Measurements from ENCODE around the gene SLBP. TPM values are rescaled to one million over a fixed set of nuclear protein-coding genes. Genes with fewer than 3 reads are reported as not detected.
"Not testable (repeated sequence)": the region's sequence is repeated elsewhere in the genome, so short reads cannot be mapped to it uniquely, and the experiment has no call there.

SLBP gene
- polyA plus RNA-seq, 1 donor: 90.2 TPM

GRCh38 chr4:1713003-1713851, 1.1 kb upstream of the SLBP start:
- no peak for DNase-seq

GRCh38 chr4:1711571-1712215, 426 bp downstream of the SLBP start:
- peak; percentile 25 for DNase-seq

- no peak for DNase-seq
These were observed 1.0 kb downstream of the SLBP start for GRCh38 chr4:1711055-1711570.

- no peak for DNase-seq
These were observed 3.5 kb downstream of the SLBP start for GRCh38 chr4:1708581-1708980.

GRCh38 chr4:1706358-1706757, 5.8 kb downstream of the SLBP start:
- no peak for DNase-seq

- DNase-seq: no peak
These were observed 6.4 kb downstream of the SLBP start for GRCh38 chr4:1705732-1706131.

GRCh38 chr4:1703867-1704266, 8.3 kb downstream of the SLBP start:
- no peak for DNase-seq

- not testable (repeated sequence) for DNase-seq
These were observed 10.4 kb downstream of the SLBP start for GRCh38 chr4:1701671-1702070.

GRCh38 chr4:1695913-1696312, 16.2 kb downstream of the SLBP start:
- DNase-seq: no peak

GRCh38 chr4:1693131-1693896, 18.8 kb downstream of the SLBP start:
- peak; percentile 72 for DNase-seq

GRCh38 chr4:1691737-1692373, 20.3 kb downstream of the SLBP start:
- DNase-seq: no peak

- DNase-seq: no peak
These were observed 21.4 kb downstream of the SLBP start for GRCh38 chr4:1690698-1691097.

- DNase-seq: no peak
These were observed 25.6 kb downstream of the SLBP start for GRCh38 chr4:1686440-1687036.

GRCh38 chr4:1685235-1686150, 26.6 kb downstream of the SLBP start:
- DNase-seq: no peak

- DNase-seq: no peak
These were observed 27.4 kb downstream of the SLBP start for GRCh38 chr4:1684506-1685234.

GRCh38 chr4:1683736-1684505, 28.2 kb downstream of the SLBP start, which contains the start of gene FAM53A:
Gene FAM53A, minus strand, starts transcription at chr4:1684313. Its CDS starts 15,572 bp downstream, at chr4:1668741.
- peak; percentile 84 for DNase-seq

GRCh38 chr4:1683261-1683735, 28.8 kb downstream of the SLBP start:
- no peak for DNase-seq

- DNase-seq: no peak
These were observed 29.3 kb downstream of the SLBP start for GRCh38 chr4:1682860-1683259.

- DNase-seq: no peak
These were observed 33.9 kb downstream of the SLBP start for GRCh38 chr4:1678244-1678643.

Measured in left kidney (tissue), 2 donors.